ENCODE measurements around the gene RIN3. TPM values are rescaled to one million over a fixed set of nuclear protein-coding genes. Genes with fewer than 3 reads are reported as not detected.
"Not testable (repeated sequence)": the region's sequence is repeated elsewhere in the genome, so short reads cannot be mapped to it uniquely, and the experiment has no call there.

Gene RIN3
- total RNA-seq, 1 donor from 2014 or later = 0.76 TPM

- TF ChIP-seq CTCF (IDR thresholded peaks at IDR 0.05; ENCODE audit: partially characterized antibody, unreplicated experiment) = no peak
- no peak for DNase-seq
- Mint-ChIP-seq H3K4me3 (ENCODE audit: unreplicated experiment) (no peak overlapping the region), H3K9me3 (ENCODE audit: unreplicated experiment) (no peaks in the 10 kb centered on the region), H3K27ac (ENCODE audit: unreplicated experiment) (no peak overlapping the region), H3K27me3 (ENCODE audit: unreplicated experiment) (peaks cover 2% of the 10 kb centered on the region), H3K4me1 (ENCODE audit: low read depth, unreplicated experiment) (no peaks in the 10 kb centered on the region), H3K36me3 (ENCODE audit: unreplicated experiment) (no peaks in the 10 kb centered on the region)
Measured at GRCh38 chr14:92678766-92679165, 165.2 kb downstream of the RIN3 start.

DNA sequence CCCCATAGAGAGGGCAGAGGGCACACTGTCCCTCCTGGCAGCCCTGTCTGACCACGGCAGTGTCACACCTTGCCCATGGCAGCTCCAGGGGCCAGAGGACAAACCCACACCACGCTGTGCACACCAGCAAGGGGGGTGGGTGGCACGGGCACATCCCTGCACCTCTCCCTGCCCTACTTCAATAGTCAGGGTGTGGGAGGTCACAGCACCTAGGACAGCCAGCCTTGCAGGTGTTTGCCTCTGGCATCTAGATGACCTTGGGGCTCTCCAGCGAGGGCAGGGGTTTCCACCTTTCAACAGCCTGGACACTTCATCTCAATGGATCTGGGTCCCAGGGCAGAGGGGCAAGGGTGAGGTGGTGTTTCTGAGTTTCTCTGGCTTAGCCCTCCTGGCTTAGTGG is 165.7 kb downstream of the RIN3 start:
- peaks cover 2% of the 10 kb centered on the region for H3K27me3 Mint-ChIP-seq (ENCODE audit: unreplicated experiment)
- TF ChIP-seq CTCF (IDR thresholded peaks at IDR 0.05; ENCODE audit: partially characterized antibody, unreplicated experiment) = no peak
- no peaks in the 10 kb centered on the region for H3K4me1 Mint-ChIP-seq (ENCODE audit: low read depth, unreplicated experiment)
- no peak overlapping the region for H3K27ac Mint-ChIP-seq (ENCODE audit: unreplicated experiment)
- no peak overlapping the region for H3K4me3 Mint-ChIP-seq (ENCODE audit: unreplicated experiment)
- no peaks in the 10 kb centered on the region for H3K36me3 Mint-ChIP-seq (ENCODE audit: unreplicated experiment)
- no peak for DNase-seq
- H3K9me3 Mint-ChIP-seq (ENCODE audit: unreplicated experiment) = no peaks in the 10 kb centered on the region

DNA sequence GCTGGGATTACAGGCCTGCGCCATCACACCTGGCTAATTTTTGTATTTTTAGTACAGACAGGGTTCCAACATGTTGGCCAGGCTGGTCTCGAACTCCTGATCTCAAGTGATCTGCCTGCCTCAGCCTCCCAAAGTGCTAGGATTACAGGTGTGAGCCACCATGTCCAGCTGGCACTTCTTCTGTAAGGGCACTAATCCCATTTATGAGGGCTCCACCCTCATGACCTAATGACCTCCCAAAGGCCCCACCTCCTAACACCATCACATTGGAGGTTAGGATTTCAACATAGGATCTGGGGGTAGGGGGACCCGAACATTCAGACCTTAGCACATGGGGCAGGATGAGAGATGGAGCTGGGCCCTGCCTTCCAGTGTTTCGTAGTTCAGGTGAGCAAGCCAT is 166.7 kb downstream of the RIN3 start:
- H3K9me3 Mint-ChIP-seq (ENCODE audit: unreplicated experiment); H3K4me1 Mint-ChIP-seq (ENCODE audit: low read depth, unreplicated experiment); H3K4me3 Mint-ChIP-seq (ENCODE audit: unreplicated experiment); H3K27ac Mint-ChIP-seq (ENCODE audit: unreplicated experiment); H3K27me3 Mint-ChIP-seq (ENCODE audit: unreplicated experiment); H3K36me3 Mint-ChIP-seq (ENCODE audit: unreplicated experiment); DNase-seq: not testable (repeated sequence)

GRCh38 chr14:92680781-92681650 is 167.4 kb downstream of the RIN3 start:
- no peak overlapping the region for H3K27ac Mint-ChIP-seq (ENCODE audit: unreplicated experiment)
- H3K9me3 Mint-ChIP-seq (ENCODE audit: unreplicated experiment) = no peaks in the 10 kb centered on the region
- no peaks in the 10 kb centered on the region for H3K4me1 Mint-ChIP-seq (ENCODE audit: low read depth, unreplicated experiment)
- peak; percentile 96 for TF ChIP-seq CTCF (IDR thresholded peaks at IDR 0.05; ENCODE audit: partially characterized antibody, unreplicated experiment)
- no peaks in the 10 kb centered on the region for H3K27me3 Mint-ChIP-seq (ENCODE audit: unreplicated experiment)
- peak; percentile 83 for DNase-seq
- no peaks in the 10 kb centered on the region for H3K36me3 Mint-ChIP-seq (ENCODE audit: unreplicated experiment)
- no peak overlapping the region for H3K4me3 Mint-ChIP-seq (ENCODE audit: unreplicated experiment)

DNA sequence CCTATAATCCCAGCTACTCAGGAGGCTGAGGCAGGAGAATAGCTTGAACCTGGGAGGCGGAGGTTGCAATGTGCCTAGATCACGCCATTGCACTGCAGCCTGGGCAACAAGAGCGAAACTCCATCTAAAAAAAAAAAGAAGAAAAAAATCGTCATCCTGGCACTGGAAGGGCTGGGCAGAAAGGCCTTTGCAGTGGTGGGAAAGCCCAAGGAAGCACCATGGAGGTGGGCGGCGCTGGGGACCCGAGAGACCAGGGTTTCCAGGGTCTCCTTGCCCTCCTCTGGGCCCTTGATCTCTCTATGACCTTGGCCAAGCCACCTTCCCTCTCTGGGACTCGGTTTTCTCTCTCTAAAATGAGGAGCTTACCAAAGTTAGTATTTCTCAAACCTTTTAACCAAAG is 169.5 kb downstream of the RIN3 start:
- no peak for DNase-seq
- Mint-ChIP-seq H3K9me3 (ENCODE audit: unreplicated experiment) (no peaks in the 10 kb centered on the region), H3K36me3 (ENCODE audit: unreplicated experiment) (no peaks in the 10 kb centered on the region), H3K27ac (ENCODE audit: unreplicated experiment) (no peak overlapping the region), H3K27me3 (ENCODE audit: unreplicated experiment) (no peaks in the 10 kb centered on the region), H3K4me1 (ENCODE audit: low read depth, unreplicated experiment) (no peaks in the 10 kb centered on the region), H3K4me3 (ENCODE audit: unreplicated experiment) (no peak overlapping the region)
- no peak for TF ChIP-seq CTCF (IDR thresholded peaks at IDR 0.05; ENCODE audit: partially characterized antibody, unreplicated experiment)
